B cell (primary cell): ENCODE data around the gene LRRC10B.

ENCODE experiments used
- EZH2 ChIP-seq: IDR thresholded peaks from 2 replicates; pipeline ENCODE4 v1.6.1; 2012; ENCODE audit warnings: borderline replicate concordance, low read depth, mild to moderate bottlenecking, moderate library complexity, low read length; ENCODE audit not compliant: insufficient read depth, poor library complexity, severe bottlenecking
- TF ChIP-seq, protein P1 (sequence below): fragments of 200-600 bp; IDR thresholded peaks from one replicate; pipeline ENCODE4 v1.8.0; 2022; ENCODE audit warnings: antibody characterized with exemption, mild to moderate bottlenecking

DNA sequence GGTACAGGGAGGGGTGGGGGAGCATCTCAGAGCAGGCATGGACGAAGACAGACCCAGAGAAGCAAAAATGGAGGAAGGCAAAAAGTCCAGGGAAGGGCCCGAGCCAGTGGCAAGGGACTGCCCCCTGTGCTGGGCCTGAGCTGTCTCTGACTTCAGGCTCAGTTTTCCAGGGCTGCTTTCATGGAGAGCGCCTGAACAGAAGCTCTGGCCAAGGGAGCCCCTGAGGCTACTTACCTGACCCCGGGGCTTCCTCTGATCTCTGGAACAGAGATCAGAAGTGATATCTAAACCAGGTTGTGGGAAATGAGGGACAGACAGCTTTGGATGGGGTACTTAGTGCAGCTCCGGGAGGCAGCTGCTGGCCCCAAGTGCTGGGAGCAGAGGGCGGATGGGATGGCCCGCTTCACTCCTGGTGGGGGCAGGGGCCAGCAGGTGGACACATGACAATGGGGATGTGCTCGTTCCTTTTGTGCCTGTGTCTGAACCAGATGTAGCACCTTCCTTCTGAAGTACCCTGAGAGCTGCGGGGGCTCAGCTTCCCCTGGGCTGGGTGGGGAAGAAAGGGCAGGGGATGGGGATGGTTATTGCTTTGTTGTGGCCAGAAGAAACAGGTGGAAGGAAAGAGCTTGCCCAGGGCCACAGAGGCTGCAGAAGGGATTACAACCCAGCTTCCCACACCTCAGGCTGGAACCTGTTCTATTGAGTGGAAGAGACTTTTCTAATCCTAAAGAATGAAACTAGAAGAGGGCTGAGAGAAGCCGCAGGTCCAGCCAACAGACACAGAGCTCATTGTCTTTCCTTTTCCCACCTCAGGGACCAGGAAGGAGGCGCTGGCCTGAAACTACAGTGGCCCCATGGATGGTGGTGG is 5.7 kb downstream of the LRRC10B start:
- TF ChIP-seq, protein P1, sequence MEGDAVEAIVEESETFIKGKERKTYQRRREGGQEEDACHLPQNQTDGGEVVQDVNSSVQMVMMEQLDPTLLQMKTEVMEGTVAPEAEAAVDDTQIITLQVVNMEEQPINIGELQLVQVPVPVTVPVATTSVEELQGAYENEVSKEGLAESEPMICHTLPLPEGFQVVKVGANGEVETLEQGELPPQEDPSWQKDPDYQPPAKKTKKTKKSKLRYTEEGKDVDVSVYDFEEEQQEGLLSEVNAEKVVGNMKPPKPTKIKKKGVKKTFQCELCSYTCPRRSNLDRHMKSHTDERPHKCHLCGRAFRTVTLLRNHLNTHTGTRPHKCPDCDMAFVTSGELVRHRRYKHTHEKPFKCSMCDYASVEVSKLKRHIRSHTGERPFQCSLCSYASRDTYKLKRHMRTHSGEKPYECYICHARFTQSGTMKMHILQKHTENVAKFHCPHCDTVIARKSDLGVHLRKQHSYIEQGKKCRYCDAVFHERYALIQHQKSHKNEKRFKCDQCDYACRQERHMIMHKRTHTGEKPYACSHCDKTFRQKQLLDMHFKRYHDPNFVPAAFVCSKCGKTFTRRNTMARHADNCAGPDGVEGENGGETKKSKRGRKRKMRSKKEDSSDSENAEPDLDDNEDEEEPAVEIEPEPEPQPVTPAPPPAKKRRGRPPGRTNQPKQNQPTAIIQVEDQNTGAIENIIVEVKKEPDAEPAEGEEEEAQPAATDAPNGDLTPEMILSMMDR, result no peak
- TF ChIP-seq EZH2, result no peak
